Activated naive CD8-positive, alpha-beta T cell (primary cell): Measurements from ENCODE around the gene OR2AP1.
"Not testable (repeated sequence)": the region's sequence is repeated elsewhere in the genome, so short reads cannot be mapped to it uniquely, and the experiment has no call there.

Experiments used
- H3K27ac Mint-ChIP-seq: one replicate; pipeline ENCODE4 v1.8.0; 2021; ENCODE audit warnings: mixed read lengths
- H3K27me3 Mint-ChIP-seq: one replicate; pipeline ENCODE4 v1.8.0; 2021; ENCODE audit warnings: mixed read lengths
- H3K36me3 Mint-ChIP-seq: one replicate; pipeline ENCODE4 v1.8.0; 2021; ENCODE audit warnings: mixed read lengths
- H3K4me1 Mint-ChIP-seq: one replicate; pipeline ENCODE4 v1.8.0; 2021; ENCODE audit warnings: low read depth, mixed read lengths
- H3K4me3 Mint-ChIP-seq: one replicate; pipeline ENCODE4 v1.8.0; 2021; ENCODE audit warnings: mild to moderate bottlenecking, mixed read lengths
- H3K9me3 Mint-ChIP-seq: one replicate; pipeline ENCODE4 v1.8.0; 2021; ENCODE audit warnings: low read depth, mixed read lengths

Gene OR2AP1

GRCh38 chr12:55572168-55572567 lies at the start of gene OR2AP1:
OR2AP1 (plus strand) TSS chr12:55572468; CDS start chr12:55574415, 1,947 bp downstream.
- Mint-ChIP-seq H3K9me3 (peaks cover 27% of the 10 kb centered on the region), H3K36me3 (peaks cover 10% of the 10 kb centered on the region), H3K4me3 (no peak within 1 kb of the TSS), H3K27me3 (peaks cover 18% of the 10 kb centered on the region), H3K27ac (no peak within 1 kb of the TSS), H3K4me1 (no peaks in the 10 kb centered on the region)

DNA sequence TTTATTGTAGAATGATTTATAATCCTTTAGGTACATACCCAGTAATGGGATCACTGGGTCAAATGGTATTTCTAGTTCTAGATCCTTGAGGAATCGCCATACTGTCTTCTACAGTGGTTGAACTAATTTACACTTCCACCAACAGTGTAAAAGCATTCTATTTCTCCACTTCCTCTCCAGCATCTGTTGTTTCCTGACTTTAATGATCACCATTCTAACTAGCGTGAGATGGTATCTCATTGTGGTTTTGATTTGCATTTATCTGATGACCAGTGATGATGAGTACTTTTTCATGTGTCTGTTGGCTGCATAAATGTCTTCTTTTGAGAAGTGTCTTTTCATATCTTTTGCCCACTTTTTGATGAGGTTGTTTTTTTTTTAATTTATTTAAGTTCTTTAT lies 24.0 kb upstream of the OR2AP1 start:
- H3K4me1 Mint-ChIP-seq, H3K4me3 Mint-ChIP-seq, H3K36me3 Mint-ChIP-seq, H3K9me3 Mint-ChIP-seq, H3K27ac Mint-ChIP-seq: not testable (repeated sequence)
- H3K27me3 Mint-ChIP-seq = peaks cover 19% of the 10 kb centered on the region

DNA sequence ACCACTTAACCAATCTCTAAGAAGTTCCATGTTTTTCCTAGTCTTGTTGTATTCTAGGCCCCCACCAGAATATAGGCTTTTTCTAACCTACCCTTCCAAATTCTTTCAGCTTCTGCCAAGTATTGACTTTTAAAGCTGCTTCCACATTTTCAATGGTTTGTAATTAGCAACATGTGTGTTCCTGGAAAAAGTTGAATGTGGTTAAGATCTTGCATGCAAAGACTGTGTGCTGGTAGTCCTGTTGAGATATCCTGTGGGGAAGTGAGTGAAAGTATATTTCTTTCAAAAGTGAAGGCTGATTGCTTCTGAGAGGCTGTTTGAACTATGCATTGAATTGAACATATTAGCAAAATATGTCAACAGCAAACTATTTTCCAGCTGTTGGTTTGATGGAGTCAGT lies 23.5 kb upstream of the OR2AP1 start:
- H3K4me3 Mint-ChIP-seq = no peak overlapping the region
- H3K9me3 Mint-ChIP-seq = peaks cover 4% of the 10 kb centered on the region
- no peaks in the 10 kb centered on the region for H3K36me3 Mint-ChIP-seq
- no peaks in the 10 kb centered on the region for H3K4me1 Mint-ChIP-seq
- peaks cover 14% of the 10 kb centered on the region for H3K27me3 Mint-ChIP-seq
- H3K27ac Mint-ChIP-seq = no peak overlapping the region

GRCh38 chr12:55549302-55549701 lies 23.0 kb upstream of the OR2AP1 start, which contains the start of gene OR6C4:
OR6C4 (plus strand) TSS chr12:55549602; CDS start chr12:55551227, 1,625 bp downstream.
- no peaks in the 10 kb centered on the region for H3K4me1 Mint-ChIP-seq

GRCh38 chr12:55554296-55554695 lies 18.0 kb upstream of the OR2AP1 start:
- Mint-ChIP-seq H3K4me3 (no peak overlapping the region), H3K36me3 (no peaks in the 10 kb centered on the region), H3K27me3 (peaks cover 16% of the 10 kb centered on the region), H3K27ac (no peak overlapping the region), H3K9me3 (peaks cover 13% of the 10 kb centered on the region), H3K4me1 (no peaks in the 10 kb centered on the region)

More at GRCh38 chr12:55549302-55549701, 23.0 kb upstream of the OR2AP1 start, which contains the start of gene OR6C4:
- H3K9me3 Mint-ChIP-seq = peaks cover 4% of the 10 kb centered on the region
- H3K27ac Mint-ChIP-seq = no peak within 1 kb of the TSS
- peaks cover 19% of the 10 kb centered on the region for H3K27me3 Mint-ChIP-seq
- no peaks in the 10 kb centered on the region for H3K36me3 Mint-ChIP-seq
- H3K4me3 Mint-ChIP-seq = no peak within 1 kb of the TSS

DNA sequence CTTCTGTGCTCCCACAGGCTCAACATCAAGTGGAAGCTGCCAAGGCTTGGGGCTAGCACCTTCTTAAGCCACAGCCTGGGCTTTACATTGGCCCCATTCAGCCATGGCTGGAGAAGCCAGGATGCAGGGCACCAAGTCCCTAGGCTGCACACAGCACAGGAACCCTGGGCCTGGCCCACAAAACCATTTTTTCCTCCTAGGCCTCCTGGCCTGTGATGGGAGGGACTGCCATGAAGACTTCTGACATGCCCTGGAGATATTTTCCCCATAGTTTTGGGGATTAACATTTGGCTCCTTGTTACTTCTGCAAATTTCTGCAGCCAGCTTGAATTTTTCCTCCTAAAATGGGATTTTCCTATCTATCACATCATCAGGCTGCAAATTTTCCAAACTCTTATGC lies 2.2 kb upstream of the OR2AP1 start:
- H3K4me3 Mint-ChIP-seq, H3K4me1 Mint-ChIP-seq, H3K27ac Mint-ChIP-seq: not testable (repeated sequence)
- peaks cover 15% of the 10 kb centered on the region for H3K27me3 Mint-ChIP-seq
- peaks cover 28% of the 10 kb centered on the region for H3K9me3 Mint-ChIP-seq
- H3K36me3 Mint-ChIP-seq = peaks cover 11% of the 10 kb centered on the region

GRCh38 chr12:55570689-55571088 lies 1.6 kb upstream of the OR2AP1 start:
- H3K27ac Mint-ChIP-seq, H3K4me3 Mint-ChIP-seq, H3K4me1 Mint-ChIP-seq: not testable (repeated sequence)
- Mint-ChIP-seq H3K36me3 (peaks cover 11% of the 10 kb centered on the region), H3K9me3 (peaks cover 28% of the 10 kb centered on the region), H3K27me3 (peaks cover 17% of the 10 kb centered on the region)

GRCh38 chr12:55582066-55582465 lies 9.8 kb downstream of the OR2AP1 start:
- no peaks in the 10 kb centered on the region for H3K4me1 Mint-ChIP-seq
- peaks cover 2% of the 10 kb centered on the region for H3K36me3 Mint-ChIP-seq
- no peak overlapping the region for H3K4me3 Mint-ChIP-seq
- peaks cover 30% of the 10 kb centered on the region for H3K27me3 Mint-ChIP-seq
- peaks cover 6% of the 10 kb centered on the region for H3K9me3 Mint-ChIP-seq
- H3K27ac Mint-ChIP-seq = no peak overlapping the region

- Mint-ChIP-seq H3K27ac (no peak overlapping the region), H3K4me3 (no peak overlapping the region), H3K4me1 (peaks cover 2% of the 10 kb centered on the region), H3K9me3 (no peaks in the 10 kb centered on the region), H3K36me3 (peaks cover 6% of the 10 kb centered on the region), H3K27me3 (peaks cover 26% of the 10 kb centered on the region)
These were observed 13.5 kb downstream of the OR2AP1 start for GRCh38 chr12:55585817-55586216.

DNA sequence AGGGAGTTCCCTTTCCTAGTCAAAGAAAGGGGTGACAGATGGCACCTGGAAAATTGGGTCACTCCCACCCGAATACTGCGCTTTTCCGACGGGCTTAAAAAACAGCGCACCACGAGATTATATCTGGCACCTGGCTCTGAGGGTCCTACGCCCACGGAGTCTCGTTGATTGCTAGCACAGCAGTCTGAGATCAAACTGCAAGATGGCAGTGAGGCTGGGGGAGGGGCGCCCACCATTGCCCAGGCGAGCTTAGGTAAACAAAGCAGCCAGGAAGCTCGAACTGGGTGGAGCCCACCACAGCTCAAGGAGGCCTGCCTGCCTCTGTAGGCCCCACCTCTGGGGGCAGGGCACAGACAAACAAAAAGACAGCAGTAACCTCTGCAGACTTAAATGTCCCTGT lies 17.9 kb downstream of the OR2AP1 start:
- H3K9me3 Mint-ChIP-seq, H3K4me3 Mint-ChIP-seq, H3K4me1 Mint-ChIP-seq, H3K27ac Mint-ChIP-seq, H3K36me3 Mint-ChIP-seq: not testable (repeated sequence)
- H3K27me3 Mint-ChIP-seq = peaks cover 24% of the 10 kb centered on the region

- H3K4me1 Mint-ChIP-seq = no peaks in the 10 kb centered on the region
- peaks cover 13% of the 10 kb centered on the region for H3K27me3 Mint-ChIP-seq
- H3K27ac Mint-ChIP-seq = no peak overlapping the region
- H3K9me3 Mint-ChIP-seq = no peaks in the 10 kb centered on the region
- H3K4me3 Mint-ChIP-seq = no peak overlapping the region
- H3K36me3 Mint-ChIP-seq = no peaks in the 10 kb centered on the region
These were observed 35.7 kb downstream of the OR2AP1 start for GRCh38 chr12:55607821-55608594.

- Mint-ChIP-seq H3K4me1 (no peaks in the 10 kb centered on the region), H3K27me3 (peaks cover 10% of the 10 kb centered on the region), H3K9me3 (peaks cover 10% of the 10 kb centered on the region), H3K36me3 (peaks cover 3% of the 10 kb centered on the region), H3K4me3 (no peak overlapping the region), H3K27ac (no peak overlapping the region)
These were observed 38.3 kb downstream of the OR2AP1 start for GRCh38 chr12:55610598-55610997.

DNA sequence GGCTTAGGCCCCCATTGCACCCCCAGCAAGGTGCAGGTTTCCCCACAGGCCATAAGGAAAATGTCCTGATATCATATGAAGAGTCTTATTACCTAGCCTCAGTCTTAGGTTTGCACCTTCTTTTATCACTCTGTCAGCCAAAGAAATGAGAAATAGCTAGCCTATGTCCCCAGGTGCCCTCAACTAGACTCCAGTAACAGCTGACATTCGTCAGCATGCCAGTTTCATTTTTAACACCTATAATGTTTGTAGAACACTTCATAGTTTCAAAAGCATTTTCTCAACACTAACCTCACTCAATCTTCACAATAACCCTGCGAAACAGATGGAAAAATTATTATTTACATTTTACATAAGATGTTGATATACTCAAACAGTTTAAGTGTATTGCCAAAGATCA lies 40.4 kb downstream of the OR2AP1 start:
- peaks cover 17% of the 10 kb centered on the region for H3K27me3 Mint-ChIP-seq
- H3K9me3 Mint-ChIP-seq = peaks cover 20% of the 10 kb centered on the region
- no peaks in the 10 kb centered on the region for H3K4me1 Mint-ChIP-seq
- no peak overlapping the region for H3K4me3 Mint-ChIP-seq
- peaks cover 8% of the 10 kb centered on the region for H3K36me3 Mint-ChIP-seq
- H3K27ac Mint-ChIP-seq = no peak overlapping the region

- Mint-ChIP-seq H3K4me1 (peaks cover 4% of the 10 kb centered on the region), H3K27me3 (peaks cover 16% of the 10 kb centered on the region), H3K9me3 (peaks cover 20% of the 10 kb centered on the region), H3K36me3 (peaks cover 8% of the 10 kb centered on the region), H3K4me3 (no peak overlapping the region), H3K27ac (no peak overlapping the region)
These were observed 42.5 kb downstream of the OR2AP1 start for GRCh38 chr12:55614764-55615163.

GRCh38 chr12:55619354-55620138 lies 47.3 kb downstream of the OR2AP1 start:
- H3K4me3 Mint-ChIP-seq = no peak overlapping the region
- H3K9me3 Mint-ChIP-seq = peaks cover 20% of the 10 kb centered on the region
- peaks cover 16% of the 10 kb centered on the region for H3K4me1 Mint-ChIP-seq
- H3K27ac Mint-ChIP-seq = no peak overlapping the region
- peaks cover 8% of the 10 kb centered on the region for H3K36me3 Mint-ChIP-seq
- H3K27me3 Mint-ChIP-seq = peaks cover 15% of the 10 kb centered on the region
